HG03457 (cell line): ENCODE results near the gene CPED1.
"Not testable (repeated sequence)": the region's sequence is repeated elsewhere in the genome, so short reads cannot be mapped to it uniquely, and the experiment has no call there.

Experiments used
- ATAC-seq: cut with Tn5 transposase; IDR thresholded peaks from one replicate; pipeline ENCODE4 v1.9.1; 2021; ENCODE audit warnings: moderate number of reproducible peaks; ENCODE audit not compliant: unreplicated experiment

CPED1 gene

GRCh38 chr7:121062671-121063279, 74.3 kb downstream of the CPED1 start:
- ATAC-seq, result no peak

- not testable (repeated sequence) for ATAC-seq
These were observed 79.2 kb downstream of the CPED1 start for GRCh38 chr7:121067717-121068116.

- ATAC-seq, result no peak
These were observed 81.0 kb downstream of the CPED1 start for GRCh38 chr7:121069346-121070100.

- no peak for ATAC-seq
These were observed 82.6 kb downstream of the CPED1 start for GRCh38 chr7:121071132-121071531.

- no peak for ATAC-seq
These were observed 83.2 kb downstream of the CPED1 start for GRCh38 chr7:121071662-121072061.

GRCh38 chr7:121072826-121073225, 84.3 kb downstream of the CPED1 start:
- no peak for ATAC-seq

- ATAC-seq, result no peak
These were observed 85.1 kb downstream of the CPED1 start for GRCh38 chr7:121073463-121074099.

- ATAC-seq, result not testable (repeated sequence)
These were observed 86.9 kb downstream of the CPED1 start for GRCh38 chr7:121075424-121075841.

- ATAC-seq, result no peak
These were observed 87.4 kb downstream of the CPED1 start for GRCh38 chr7:121075952-121076349.

GRCh38 chr7:121076350-121077164, 88.0 kb downstream of the CPED1 start:
- no peak for ATAC-seq

- no peak for ATAC-seq
These were observed 88.7 kb downstream of the CPED1 start for GRCh38 chr7:121077165-121077630.

GRCh38 chr7:121078701-121079227, 90.3 kb downstream of the CPED1 start:
- ATAC-seq, result no peak

GRCh38 chr7:121079425-121080169, 91.1 kb downstream of the CPED1 start:
- ATAC-seq, result no peak

GRCh38 chr7:121080257-121080912, 91.9 kb downstream of the CPED1 start:
- no peak for ATAC-seq

- ATAC-seq, result no peak
These were observed 92.4 kb downstream of the CPED1 start for GRCh38 chr7:121080913-121081326.

GRCh38 chr7:121081327-121081936, 92.9 kb downstream of the CPED1 start:
- ATAC-seq, result peak; percentile 79

GRCh38 chr7:121082400-121083101, 94.0 kb downstream of the CPED1 start:
- ATAC-seq, result no peak

GRCh38 chr7:121083138-121083789, 94.8 kb downstream of the CPED1 start:
- ATAC-seq, result no peak
